ENCODE data around the gene FGD3.

FGD3 gene

GRCh38 chr9:93024646-93024910 is 77.3 kb downstream of the FGD3 start:
- Mint-ChIP-seq H3K4me1 (peaks cover 87% of the 10 kb centered on the region), H3K4me3 (no peak overlapping the region), H3K27ac (peak overlapping the region; percentile 56), H3K36me3 (peaks cover 5% of the 10 kb centered on the region), H3K27me3 (no peaks in the 10 kb centered on the region), H3K9me3 (no peaks in the 10 kb centered on the region)

- Mint-ChIP-seq H3K9me3 (no peaks in the 10 kb centered on the region), H3K27ac (peak overlapping the region; percentile 96), H3K4me3 (peak overlapping the region; percentile 33), H3K36me3 (peaks cover 4% of the 10 kb centered on the region), H3K27me3 (no peaks in the 10 kb centered on the region), H3K4me1 (peaks cover 90% of the 10 kb centered on the region)
These were observed 77.8 kb downstream of the FGD3 start for GRCh38 chr9:93024986-93025630.

GRCh38 chr9:93025736-93026135 is 78.4 kb downstream of the FGD3 start:
- H3K4me1 Mint-ChIP-seq, result peaks cover 91% of the 10 kb centered on the region
- peaks cover 6% of the 10 kb centered on the region for H3K36me3 Mint-ChIP-seq
- H3K27me3 Mint-ChIP-seq, result no peaks in the 10 kb centered on the region

DNA sequence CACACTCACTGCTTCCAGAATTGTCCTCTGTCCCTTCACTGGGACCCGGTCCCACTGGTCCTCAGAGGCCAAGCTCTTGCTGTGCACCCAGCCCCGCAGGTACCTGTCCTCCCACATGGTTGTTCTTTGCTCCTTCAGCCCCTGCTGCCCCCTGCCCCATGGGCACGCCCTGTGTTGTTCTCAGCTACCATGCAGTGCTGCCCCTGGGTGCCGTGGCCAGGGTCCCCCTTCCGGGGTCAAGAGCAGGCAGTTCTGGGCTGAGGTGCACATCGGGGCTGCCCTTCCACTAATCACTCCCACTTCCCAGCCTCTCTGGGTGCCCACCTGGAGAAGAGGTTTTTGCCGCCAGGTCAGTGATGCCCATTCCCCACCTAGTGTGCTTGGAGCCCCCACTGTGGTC is 79.3 kb downstream of the FGD3 start:
- Mint-ChIP-seq H3K4me3 (no peak overlapping the region), H3K27me3 (no peaks in the 10 kb centered on the region), H3K27ac (peak overlapping the region; percentile 84), H3K36me3 (peaks cover 9% of the 10 kb centered on the region), H3K9me3 (no peaks in the 10 kb centered on the region), H3K4me1 (peaks cover 91% of the 10 kb centered on the region)

More at GRCh38 chr9:93025736-93026135, 78.4 kb downstream of the FGD3 start:
- Mint-ChIP-seq H3K27ac (peak overlapping the region; percentile 96), H3K4me3 (no peak overlapping the region), H3K9me3 (no peaks in the 10 kb centered on the region)

DNA sequence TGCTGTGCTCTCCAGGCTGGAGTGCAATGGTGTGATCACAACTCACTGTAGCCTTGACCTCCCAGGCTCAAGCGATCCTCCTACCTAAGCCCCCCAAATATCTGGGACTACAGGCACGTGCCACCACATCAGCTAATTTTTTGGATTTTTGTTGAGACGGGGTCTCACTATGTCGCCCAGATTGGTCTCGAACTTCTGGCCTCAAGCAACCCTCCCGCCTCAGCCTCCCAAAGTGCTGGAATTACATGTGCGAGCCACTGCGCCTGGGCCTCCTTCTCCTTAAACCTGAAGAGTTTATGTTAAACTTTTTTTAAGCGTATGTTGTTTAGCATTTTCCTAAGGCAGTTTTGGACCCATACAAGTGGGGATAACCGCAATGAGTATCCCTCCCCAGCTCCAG is 80.4 kb downstream of the FGD3 start:
- peak overlapping the region; percentile 83 for H3K4me3 Mint-ChIP-seq
- H3K27ac Mint-ChIP-seq, result peak overlapping the region; percentile 96
- H3K36me3 Mint-ChIP-seq, result peaks cover 10% of the 10 kb centered on the region
- H3K4me1 Mint-ChIP-seq, result peaks cover 93% of the 10 kb centered on the region
- no peaks in the 10 kb centered on the region for H3K9me3 Mint-ChIP-seq
- H3K27me3 Mint-ChIP-seq, result no peaks in the 10 kb centered on the region

- Mint-ChIP-seq H3K27me3 (no peaks in the 10 kb centered on the region), H3K36me3 (peaks cover 7% of the 10 kb centered on the region), H3K27ac (peak overlapping the region; percentile 96), H3K4me3 (peak overlapping the region; percentile 83), H3K9me3 (no peaks in the 10 kb centered on the region), H3K4me1 (peaks cover 92% of the 10 kb centered on the region)
These were observed 81.2 kb downstream of the FGD3 start for GRCh38 chr9:93028448-93029006.

GRCh38 chr9:93030642-93031628 is 83.6 kb downstream of the FGD3 start:
- H3K36me3 Mint-ChIP-seq, result peaks cover 8% of the 10 kb centered on the region
- H3K4me1 Mint-ChIP-seq, result peaks cover 76% of the 10 kb centered on the region
- no peaks in the 10 kb centered on the region for H3K27me3 Mint-ChIP-seq
- H3K27ac Mint-ChIP-seq, result peak overlapping the region; percentile 66
- no peaks in the 10 kb centered on the region for H3K9me3 Mint-ChIP-seq
- H3K4me3 Mint-ChIP-seq, result peak overlapping the region; percentile 39

- Mint-ChIP-seq H3K4me3 (peak overlapping the region; percentile 39), H3K36me3 (peaks cover 8% of the 10 kb centered on the region), H3K27ac (peak overlapping the region; percentile 59), H3K27me3 (no peaks in the 10 kb centered on the region), H3K9me3 (no peaks in the 10 kb centered on the region), H3K4me1 (peaks cover 77% of the 10 kb centered on the region)
These were observed 84.5 kb downstream of the FGD3 start for GRCh38 chr9:93031629-93032430.

- peaks cover 8% of the 10 kb centered on the region for H3K36me3 Mint-ChIP-seq
- H3K27ac Mint-ChIP-seq, result peak overlapping the region; percentile 87
- H3K27me3 Mint-ChIP-seq, result no peaks in the 10 kb centered on the region
- no peaks in the 10 kb centered on the region for H3K9me3 Mint-ChIP-seq
- H3K4me1 Mint-ChIP-seq, result peaks cover 76% of the 10 kb centered on the region
- H3K4me3 Mint-ChIP-seq, result no peak overlapping the region
These were observed 85.2 kb downstream of the FGD3 start for GRCh38 chr9:93032545-93032944.

DNA sequence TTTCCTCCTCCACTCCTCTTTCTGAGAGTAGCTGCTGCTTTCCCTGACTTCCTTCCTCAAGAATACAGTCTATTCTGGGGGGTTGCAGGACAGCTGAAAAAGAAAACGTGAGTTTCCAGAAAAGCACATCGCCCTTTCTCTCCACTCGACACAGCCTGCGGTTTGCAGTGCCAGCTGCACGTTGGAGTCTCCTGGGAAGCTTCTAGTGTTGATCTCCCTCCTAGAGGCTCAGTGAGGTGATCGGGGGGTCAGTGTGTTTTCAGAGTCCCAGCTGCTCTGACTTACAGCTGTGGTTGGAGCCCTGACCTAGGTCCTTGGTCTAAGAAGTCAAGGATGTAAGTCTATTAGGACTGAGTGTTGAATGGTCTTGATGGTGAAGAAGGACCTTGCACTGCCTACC is 86.2 kb downstream of the FGD3 start:
- no peak overlapping the region for H3K4me3 Mint-ChIP-seq

DNA sequence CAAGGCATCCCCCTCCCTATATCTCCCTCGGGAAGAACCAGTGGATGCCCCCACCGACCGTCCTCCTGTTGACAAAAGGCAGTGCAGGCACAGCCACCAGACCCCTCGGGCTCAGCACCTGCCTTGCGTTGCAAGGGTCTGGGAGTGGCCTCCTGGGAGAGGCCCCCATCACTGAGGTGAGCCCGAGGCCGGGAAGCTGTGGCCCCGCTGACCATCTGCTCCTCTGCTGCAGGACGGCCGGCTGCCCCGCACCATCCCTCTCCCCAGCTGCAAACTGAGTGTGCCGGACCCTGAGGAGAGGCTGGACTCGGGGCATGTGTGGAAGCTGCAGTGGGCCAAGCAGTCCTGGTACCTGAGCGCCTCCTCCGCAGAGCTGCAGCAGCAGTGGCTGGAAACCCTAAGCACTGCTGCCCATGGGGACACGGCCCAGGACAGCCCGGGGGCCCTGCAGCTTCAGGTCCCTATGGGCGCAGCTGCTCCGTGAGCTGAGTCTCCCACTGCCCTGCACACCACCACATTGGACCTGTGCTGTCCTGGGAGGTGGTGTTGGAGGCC is 87.9 kb downstream of the FGD3 start:
- H3K27ac Mint-ChIP-seq, result peak overlapping the region; percentile 35
- H3K4me1 Mint-ChIP-seq, result peaks cover 69% of the 10 kb centered on the region
- H3K4me3 Mint-ChIP-seq, result no peak overlapping the region
- H3K27me3 Mint-ChIP-seq, result no peaks in the 10 kb centered on the region
- H3K9me3 Mint-ChIP-seq, result no peaks in the 10 kb centered on the region
- peaks cover 8% of the 10 kb centered on the region for H3K36me3 Mint-ChIP-seq

More for the DNA sequence above, 86.2 kb downstream of the FGD3 start:
- Mint-ChIP-seq H3K4me1 (peaks cover 73% of the 10 kb centered on the region), H3K36me3 (peaks cover 8% of the 10 kb centered on the region), H3K27me3 (no peaks in the 10 kb centered on the region), H3K27ac (peak overlapping the region; percentile 93), H3K9me3 (no peaks in the 10 kb centered on the region)

- peaks cover 62% of the 10 kb centered on the region for H3K4me1 Mint-ChIP-seq
- peak overlapping the region; percentile 35 for H3K27ac Mint-ChIP-seq
- peaks cover 5% of the 10 kb centered on the region for H3K36me3 Mint-ChIP-seq
- no peaks in the 10 kb centered on the region for H3K27me3 Mint-ChIP-seq
- H3K9me3 Mint-ChIP-seq, result no peaks in the 10 kb centered on the region
- no peak overlapping the region for H3K4me3 Mint-ChIP-seq
These were observed 88.6 kb downstream of the FGD3 start for GRCh38 chr9:93035821-93036351.

DNA sequence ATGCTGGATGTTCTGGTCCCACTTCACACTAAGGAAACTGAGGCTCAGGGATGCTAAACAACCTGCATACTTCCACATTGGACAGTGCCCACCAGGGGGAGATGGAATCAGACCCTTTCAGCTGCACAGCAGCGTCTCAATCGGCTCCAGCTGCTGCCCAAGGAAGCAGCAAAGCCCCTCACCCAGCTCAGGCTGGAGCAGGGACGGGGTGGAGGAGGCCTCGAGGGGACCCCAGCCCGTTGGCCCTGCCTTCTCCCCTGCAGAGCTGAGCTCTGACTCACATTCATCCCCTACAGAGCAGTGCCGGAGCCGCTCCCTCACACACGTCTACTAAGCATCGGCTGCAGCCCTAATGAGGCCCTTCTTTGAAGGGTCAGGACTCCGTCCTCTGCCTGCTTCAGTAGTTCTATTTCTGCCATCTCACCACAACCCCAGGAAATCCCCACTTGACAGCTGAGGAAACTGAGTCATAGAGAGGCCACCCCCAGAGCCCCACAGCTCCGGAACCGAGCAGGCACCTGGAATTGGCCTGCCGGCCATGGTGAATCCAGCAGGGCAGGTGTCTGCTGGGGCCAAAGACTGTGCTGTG is 89.7 kb downstream of the FGD3 start:
- Mint-ChIP-seq H3K36me3 (peaks cover 2% of the 10 kb centered on the region), H3K27ac (peak overlapping the region; percentile 86), H3K27me3 (no peaks in the 10 kb centered on the region), H3K9me3 (no peaks in the 10 kb centered on the region), H3K4me1 (peaks cover 62% of the 10 kb centered on the region), H3K4me3 (no peak overlapping the region)

DNA sequence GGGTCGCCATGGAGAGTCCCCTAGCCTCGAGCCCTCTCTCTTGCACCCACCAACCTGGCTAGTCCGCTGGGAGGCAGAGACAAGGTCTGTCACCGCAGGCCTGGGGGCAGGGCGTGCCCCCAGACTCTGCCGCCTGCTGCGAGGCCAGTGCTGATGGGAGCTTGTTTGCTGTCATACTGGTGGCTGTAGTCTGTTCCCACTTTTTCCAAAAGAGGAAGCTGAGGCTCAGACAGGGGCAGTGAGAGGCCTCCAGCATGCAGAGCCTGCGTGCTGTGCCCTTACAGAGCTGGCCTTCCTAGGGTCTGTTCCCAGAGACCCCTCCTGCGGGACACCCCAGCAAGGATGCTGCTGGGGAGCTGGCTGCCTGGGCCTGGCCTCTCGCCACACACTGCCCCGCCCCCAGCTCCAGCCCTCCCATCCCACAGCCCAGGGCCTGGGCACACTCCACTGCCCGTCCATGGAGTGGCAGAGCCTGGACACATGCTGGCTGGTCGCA is 90.2 kb downstream of the FGD3 start:
- H3K27ac Mint-ChIP-seq, result no peak overlapping the region
- no peak overlapping the region for H3K4me3 Mint-ChIP-seq
- H3K9me3 Mint-ChIP-seq, result no peaks in the 10 kb centered on the region
- peaks cover 1% of the 10 kb centered on the region for H3K36me3 Mint-ChIP-seq
- peaks cover 62% of the 10 kb centered on the region for H3K4me1 Mint-ChIP-seq
- no peaks in the 10 kb centered on the region for H3K27me3 Mint-ChIP-seq
